K562 (cell line): ENCODE data around the gene PPP4R4. TPM values are rescaled to one million over a fixed set of nuclear protein-coding genes. Genes with fewer than 3 reads are reported as not detected.

Source experiments
- ATAC-seq: fragments of 200-7000 bp; cut with Tn5 transposase; 3 replicates; pipeline ENCODE4 v1.9.1; 2020; ENCODE audit warnings: moderate library complexity
- BruUV-seq: library from RNA; stranded (reverse); fragments of 400-500 nt; replicated peaks from 2 replicates; lab custom pipeline; 2021; lab: Mats Ljungman, UMichigan
- CTCF ChIA-PET: fragments of 300-600 bp; formaldehyde crosslinking; extraction: SDS; loops from one replicate; lab custom pipeline; 2021; ENCODE audit warnings: low intra/inter-chr PET ratio; lab: Yijun Ruan, JAX
- POLR2A ChIA-PET: fragments of 300-600, 350-650 bp; sonication (Branson Sonifier 250); formaldehyde crosslinking; extraction: SDS; loops from one replicate; lab custom pipeline; 2021; ENCODE audit warnings: antibody characterized with exemption, inconsistent platforms; lab: Yijun Ruan, JAX
- DNase-seq, 4 experiments: peaks; one replicate each; pipeline versions ENCODE4 v3.0.0 to v3.0.0-alpha.2; 2011 to 2018; ENCODE audit warnings: low spot score in 3 of 4, mixed read lengths in 3 of 4; ENCODE audit errors: extremely low read depth in 1 of 4
- FAIRE-seq: peaks from 2 replicates; lab custom pipeline; 2011; peaks lifted over from hg19 to GRCh38; lab: Jason Lieb, UNC
- H2AFZ ChIP-seq: 2 replicates; pipeline ENCODE4 v1.6.0; 2011; ENCODE audit warnings: low read depth, low read length, control low read depth, inconsistent platforms
- H3K27ac ChIP-seq: fragments of 200-600 bp; 3 replicates; pipeline ENCODE4 v1.8.0; 2011; ENCODE audit warnings: low read depth, mild to moderate bottlenecking, control low read depth, inconsistent platforms, low read length, moderate library complexity, mixed read lengths; ENCODE audit errors: extremely low read depth
- H3K27me3 ChIP-seq, 2 experiments: fragments of 300-600 bp in 1 of 2; 2 replicates in 1 of 2; 3 replicates in 1 of 2; pipeline versions ENCODE4 v1.6.0 to v1.8.0; 2011; ENCODE audit warnings: inconsistent platforms in 2 of 2, low read length in 2 of 2, mild to moderate bottlenecking in 1 of 2, mixed read lengths in 1 of 2, moderate library complexity in 1 of 2; ENCODE audit not compliant: control insufficient read depth in 2 of 2, insufficient read depth in 2 of 2
- H3K36me3 ChIP-seq: fragments of 300-600 bp; 3 replicates; pipeline ENCODE4 v1.8.0; 2011; ENCODE audit warnings: mild to moderate bottlenecking, low read length, inconsistent platforms; ENCODE audit not compliant: control insufficient read depth, insufficient read depth
- H3K4me1 ChIP-seq, 2 experiments: fragments of 200-600 bp in 1 of 2; replicated peaks in 1 of 2; 2 replicates in 1 of 2; 3 replicates in 1 of 2; pipeline versions ENCODE4 v1.5.1 to v1.8.0; 2011; ENCODE audit warnings: inconsistent platforms in 2 of 2, low read length in 2 of 2, mild to moderate bottlenecking in 1 of 2, mixed read lengths in 1 of 2, moderate library complexity in 1 of 2; ENCODE audit not compliant: control insufficient read depth in 2 of 2, insufficient read depth in 2 of 2
- H3K4me2 ChIP-seq: 2 replicates; pipeline ENCODE4 v1.6.1; 2011; ENCODE audit warnings: low read length, control low read depth, inconsistent platforms, mixed read lengths; ENCODE audit not compliant: insufficient read depth
- H3K4me3 ChIP-seq: fragments of 200-600 bp; sonication (generic), shearing (Covaris generic); 2 replicates; pipeline ENCODE4 v1.5.1; 2016; ENCODE audit warnings: control low read depth, inconsistent platforms
- H3K79me2 ChIP-seq: fragments of 200-600 bp; 3 replicates; pipeline ENCODE4 v1.8.0; 2011; ENCODE audit warnings: low read length, inconsistent platforms; ENCODE audit not compliant: control insufficient read depth, insufficient read depth
- H3K9ac ChIP-seq, 2 experiments: 2 replicates each; pipeline versions ENCODE4 v1.6.0 to v1.6.1; 2011; ENCODE audit warnings: low read depth in 2 of 2, low read length in 2 of 2, control low read depth in 1 of 2, inconsistent platforms in 1 of 2, mild to moderate bottlenecking in 1 of 2, mixed read lengths in 1 of 2; ENCODE audit not compliant: insufficient read depth in 1 of 2
- H3K9me1 ChIP-seq: one replicate; pipeline ENCODE4 v1.6.0; 2011; ENCODE audit warnings: inconsistent platforms, mild to moderate bottlenecking, low read length, moderate library complexity; ENCODE audit not compliant: control insufficient read depth, insufficient read depth
- H3K9me3 ChIP-seq: replicated peaks from 2 replicates; pipeline ENCODE4 v1.5.1; 2011; ENCODE audit warnings: low read depth, low read length, inconsistent platforms; ENCODE audit not compliant: control insufficient read depth, insufficient read depth
- H4K20me1 ChIP-seq: replicated peaks from 2 replicates; pipeline ENCODE4 v1.6.1; 2011; ENCODE audit warnings: low read length, inconsistent platforms, mixed read lengths; ENCODE audit not compliant: control insufficient read depth, insufficient read depth
- BRF1 ChIP-seq: IDR thresholded peaks from 3 replicates; pipeline ENCODE4 v1.6.1; 2011; ENCODE audit warnings: borderline replicate concordance, mild to moderate bottlenecking; ENCODE audit not compliant: insufficient read length; ENCODE audit errors: extremely low read depth
- C11orf30 ChIP-seq: fragments of 450-650 bp; IDR thresholded peaks from 2 replicates; pipeline ENCODE4 v1.6.1; 2016; ENCODE audit warnings: low read depth, mild to moderate bottlenecking
- CAMTA2 ChIP-seq: fragments of 250-450 bp; sonication (Bioruptor Pico); conservative IDR thresholded peaks from 2 replicates; pipeline ENCODE4 v1.5.1; 2022
- CHD2 ChIP-seq: IDR thresholded peaks from 2 replicates; pipeline ENCODE4 v1.6.1; 2011; ENCODE audit warnings: low read depth, low read length
- CREBBP ChIP-seq: IDR thresholded peaks from one replicate; pipeline ENCODE4 v1.6.1; 2012; ENCODE audit warnings: low read depth, mild to moderate bottlenecking, control low read depth, inconsistent platforms, low read length
- CREM ChIP-seq: IDR thresholded peaks from 2 replicates; pipeline ENCODE4 v1.6.1; 2014; ENCODE audit warnings: antibody characterized with exemption, low read depth
- DACH1 ChIP-seq: fragments of 450-650 bp; IDR thresholded peaks from 2 replicates; pipeline ENCODE4 v1.6.1; 2018; ENCODE audit not compliant: partially characterized antibody
- MXI1 ChIP-seq: IDR thresholded peaks from 2 replicates; pipeline ENCODE4 v1.6.1; 2011; ENCODE audit warnings: low read depth, mild to moderate bottlenecking, improper control_type of control experiment, low read length
- POLR2A ChIP-seq: fragments of 450-650 bp; conservative IDR thresholded peaks from 2 replicates; pipeline ENCODE4 v1.6.1; 2016
- SAFB2 ChIP-seq: fragments of 200-400 bp; formaldehyde crosslinking; IDR thresholded peaks from 2 replicates; pipeline ENCODE4 v1.6.1; 2018; ENCODE audit warnings: borderline replicate concordance, low read length, low read depth, moderate library complexity; ENCODE audit not compliant: severe bottlenecking
- TCF7 ChIP-seq: sonication (generic); IDR thresholded peaks from 2 replicates; pipeline ENCODE4 v1.6.1; 2016; ENCODE audit warnings: antibody characterized with exemption, borderline replicate concordance
- TCF7L2 ChIP-seq: fragments of 150-350 bp; IDR thresholded peaks from 2 replicates; pipeline ENCODE4 v1.6.1; 2016; ENCODE audit warnings: low read depth, mild to moderate bottlenecking, low read length, moderate library complexity
- ZFP36 ChIP-seq: fragments of 150-350 bp; IDR thresholded peaks from 2 replicates; pipeline ENCODE4 v1.6.1; 2018; ENCODE audit warnings: low read length, low read depth; ENCODE audit not compliant: partially characterized antibody
- ZNF134 ChIP-seq: fragments of 250-450 bp; sonication (Bioruptor Pico); conservative IDR thresholded peaks from 2 replicates; pipeline ENCODE4 v1.4.0; 2020
- ZNF146 ChIP-seq: IDR thresholded peaks from one replicate; pipeline ENCODE4 v1.6.1; 2018; ENCODE audit warnings: missing compliant biosample characterization; ENCODE audit not compliant: unreplicated experiment
- ZNF316 ChIP-seq: fragments of 450-650 bp; IDR thresholded peaks from 2 replicates; pipeline ENCODE4 v1.6.1; 2016
- WGBS: fragments of 100-300 bp; shearing (Covaris generic); methylation state at CpG from one replicate; pipeline ENCODE4 v1.1.6; 2016; ENCODE audit warnings: low coverage, mixed read lengths; ENCODE audit not compliant: insufficient coverage; ENCODE audit errors: missing lambda C conversion rate; 5-methylcytosine and 5-hydroxymethylcytosine counted together
- in situ Hi-C: fragments of 300-500 bp; cut with MboI; formaldehyde crosslinking; loops from 4 replicates; pipeline ENCODE4 v1.15.0; 2018; ENCODE audit warnings: inconsistent platforms, mixed read lengths
- intact Hi-C: fragments of 100-400 bp; cut with micrococcal nuclease; formaldehyde crosslinking; loops from 2 replicates; pipeline ENCODE4 v1.14.2; 2022
- polyA plus RNA-seq, 8 experiments: library from polyadenylated mRNA; depleted of rRNA in 4 of 8; stranded (reverse) in 5 of 8; unstranded in 3 of 8; fragments of >200 nt; fragmentation: Nextera tagmentation in 2 of 8; fragmentation: Illumina TruSeq in 1 of 8; extraction: Ambion mirVana in 2 of 8; extraction: Trizol in 1 of 8; gene quantifications; 2 replicates each; pipeline versions ENCODE4 v1.2.1 to v1.2.3, GENCODE V29; 2011 to 2014; ENCODE audit warnings: inconsistent platforms in 1 of 8, missing spikeins in 1 of 8
- total RNA-seq, 7 experiments: library from RNA; depleted of rRNA in 6 of 7; stranded (reverse); fragments of >200 nt in 6 of 7; fragmentation: Illumina TruSeq in 2 of 7; extraction: Trizol in 2 of 7; gene quantifications; 2 replicates each; pipeline versions ENCODE4 v1.2.1 to v1.2.3, GENCODE V29; 2011 to 2021; ENCODE audit warnings: low replicate concordance in 1 of 7
- TF ChIP-seq, protein P1 (sequence below): sonication (generic); formaldehyde crosslinking; IDR thresholded peaks from 2 replicates; pipeline ENCODE4 v1.9.0; 2022; ENCODE audit warnings: mild to moderate bottlenecking, missing genetic modification reagents
- TF ChIP-seq, protein P2 (sequence below): IDR thresholded peaks from 2 replicates; pipeline ENCODE4 v1.6.1; 2011; ENCODE audit not compliant: insufficient read length; ENCODE audit errors: extremely low read depth
- TF ChIP-seq, protein P3 (sequence below), 2 experiments: fragments of 450-650 bp in 1 of 2; sonication (generic) in 1 of 2; formaldehyde crosslinking; conservative IDR thresholded peaks; 2 replicates each; pipeline versions ENCODE4 v1.4.0 to v1.8.1; 2020 to 2022; ENCODE audit warnings: mild to moderate bottlenecking in 1 of 2, missing genetic modification reagents in 1 of 2

Gene PPP4R4
- total and polyA plus RNA-seq, 9 of the 15 experiments (the other 6 are each of a cell fraction or from before 2014, with no cell fraction given): 0.11 to 0.26 TPM; not detected in 7

DNA sequence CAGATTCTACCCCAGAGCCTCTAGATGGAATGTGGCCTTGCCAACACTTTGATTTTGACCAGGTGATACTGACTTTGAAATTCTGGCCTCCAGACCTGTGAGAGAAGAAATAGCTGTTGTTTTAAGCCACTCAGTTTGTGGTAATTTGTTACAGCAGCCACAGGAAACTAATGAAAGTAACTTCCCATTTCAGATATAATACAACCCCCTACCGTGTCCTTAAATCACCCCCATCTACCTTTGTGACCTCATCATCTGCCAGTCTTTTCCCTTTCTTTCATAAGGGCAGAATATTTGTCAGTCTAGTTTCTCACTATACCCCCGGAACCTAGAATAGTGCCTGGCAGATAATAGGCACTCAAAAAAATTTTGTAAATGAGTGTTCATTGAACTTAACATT, 39.6 kb downstream of the PPP4R4 start:
- no peaks in the 10 kb centered on the region for H3K9me1 ChIP-seq
- in situ Hi-C loops (no loop called here), intact Hi-C loops (no loop called here)
- H3K4me3 ChIP-seq: no peak overlapping the region
- no peaks in the 10 kb centered on the region for H4K20me1 ChIP-seq
- no peak overlapping the region for H2AFZ ChIP-seq
- no TSS peak for BruUV-seq
- ChIA-PET POLR2A (no interaction called here), CTCF (no interaction called here)
- no peaks in the 10 kb centered on the region for H3K4me1 ChIP-seq
- H3K9me3 ChIP-seq: no peaks in the 10 kb centered on the region
- H3K27ac ChIP-seq: no peak overlapping the region
- no peak overlapping the region for H3K4me2 ChIP-seq
- ATAC-seq (no peak), FAIRE-seq (no peak), DNase-seq (no peak)
- TF ChIP-seq CAMTA2 (CRISPR knock-in tag) (no peak), DACH1 (no peak), ZNF146 (CRISPR knock-in tag) (no peak)
- TF ChIP-seq, protein P1, sequence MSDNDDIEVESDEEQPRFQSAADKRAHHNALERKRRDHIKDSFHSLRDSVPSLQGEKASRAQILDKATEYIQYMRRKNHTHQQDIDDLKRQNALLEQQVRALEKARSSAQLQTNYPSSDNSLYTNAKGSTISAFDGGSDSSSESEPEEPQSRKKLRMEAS: no peak
- no peaks in the 10 kb centered on the region for H3K36me3 ChIP-seq
- WGBS: 0% methylated on average over 2 of the region's 2 CpGs
- H3K9ac ChIP-seq: no peak overlapping the region
- H3K79me2 ChIP-seq: no peaks in the 10 kb centered on the region
- H3K27me3 ChIP-seq: no peaks in the 10 kb centered on the region

DNA sequence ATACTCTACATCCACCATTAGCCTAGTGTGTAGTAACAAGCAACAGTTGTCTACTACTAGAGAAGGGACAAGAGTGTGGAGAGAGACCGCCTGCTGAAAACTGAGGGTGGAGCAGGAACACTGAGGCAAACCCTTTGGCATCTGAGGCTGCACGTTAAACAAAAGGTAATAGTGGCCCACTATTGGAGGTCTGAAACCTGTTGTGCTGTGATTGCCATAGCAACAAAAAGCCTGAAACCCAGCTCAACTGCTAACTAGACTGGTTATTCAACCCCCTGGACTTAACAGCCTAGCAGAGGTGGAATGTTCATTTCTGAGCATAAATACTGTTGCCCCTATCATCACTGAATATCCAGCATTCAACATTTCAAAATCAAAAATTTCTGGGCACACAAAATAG, 43.0 kb downstream of the PPP4R4 start:
- H3K9me1 ChIP-seq: no peaks in the 10 kb centered on the region
- 0% methylated on average over 2 of the region's 2 CpGs for WGBS
- no peak overlapping the region for H3K9ac ChIP-seq
- CTCF ChIA-PET: no interaction called here
- DNase-seq: no peak
- no peak overlapping the region for H3K4me2 ChIP-seq
- intact Hi-C loops (no loop called here), in situ Hi-C loops (no loop called here)
- H3K79me2 ChIP-seq: no peaks in the 10 kb centered on the region
- no peaks in the 10 kb centered on the region for H4K20me1 ChIP-seq
- no peak overlapping the region for H3K27ac ChIP-seq
- ATAC-seq: no peak
- FAIRE-seq: no peak
- no peaks in the 10 kb centered on the region for H3K27me3 ChIP-seq
- H2AFZ ChIP-seq: no peak overlapping the region
- no peaks in the 10 kb centered on the region for H3K36me3 ChIP-seq
- no peak overlapping the region for H3K4me3 ChIP-seq
- no peak for TF ChIP-seq C11orf30
- no peak for TF ChIP-seq CREBBP
- TF ChIP-seq, protein P2, sequence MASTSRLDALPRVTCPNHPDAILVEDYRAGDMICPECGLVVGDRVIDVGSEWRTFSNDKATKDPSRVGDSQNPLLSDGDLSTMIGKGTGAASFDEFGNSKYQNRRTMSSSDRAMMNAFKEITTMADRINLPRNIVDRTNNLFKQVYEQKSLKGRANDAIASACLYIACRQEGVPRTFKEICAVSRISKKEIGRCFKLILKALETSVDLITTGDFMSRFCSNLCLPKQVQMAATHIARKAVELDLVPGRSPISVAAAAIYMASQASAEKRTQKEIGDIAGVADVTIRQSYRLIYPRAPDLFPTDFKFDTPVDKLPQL: no peak
- no peak for TF ChIP-seq ZNF134 (CRISPR knock-in tag)
- no peak for TF ChIP-seq ZFP36
- TF ChIP-seq MXI1: no peak
- TF ChIP-seq BRF1: no peak
- TF ChIP-seq TCF7: no peak
- TF ChIP-seq, protein P3, sequence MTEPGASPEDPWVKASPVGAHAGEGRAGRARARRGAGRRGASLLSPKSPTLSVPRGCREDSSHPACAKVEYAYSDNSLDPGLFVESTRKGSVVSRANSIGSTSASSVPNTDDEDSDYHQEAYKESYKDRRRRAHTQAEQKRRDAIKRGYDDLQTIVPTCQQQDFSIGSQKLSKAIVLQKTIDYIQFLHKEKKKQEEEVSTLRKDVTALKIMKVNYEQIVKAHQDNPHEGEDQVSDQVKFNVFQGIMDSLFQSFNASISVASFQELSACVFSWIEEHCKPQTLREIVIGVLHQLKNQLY (CRISPR knock-in tag; conservative IDR thresholded peaks at IDR 0.05): no peak
- no peak for TF ChIP-seq CREM
- TF ChIP-seq SAFB2: no peak
- no peak for TF ChIP-seq ZNF316
- TF ChIP-seq CAMTA2 (CRISPR knock-in tag): no peak
- TF ChIP-seq POLR2A: no peak
- no peak for TF ChIP-seq CHD2
- TF ChIP-seq TCF7L2: no peak
- no peaks in the 10 kb centered on the region for H3K4me1 ChIP-seq
- no peaks in the 10 kb centered on the region for H3K9me3 ChIP-seq
- no TSS peak for BruUV-seq
- POLR2A ChIA-PET: no interaction called here
